Testis (tissue), 3 donors: ENCODE measurements around the gene TNS3. TPM values are rescaled to one million over a fixed set of nuclear protein-coding genes. Genes with fewer than 3 reads are reported as not detected.

Source experiments
- DNase-seq: peaks from one replicate; pipeline ENCODE4 v3.0.0-alpha.2; 2019
- H3K27ac ChIP-seq, 2 donors: fragments of 200-600 bp; sonication (generic); one replicate each; pipeline ENCODE4 v1.5.1; 2019
- H3K27me3 ChIP-seq: fragments of 200-600 bp; sonication (generic); one replicate; pipeline ENCODE4 v1.5.1; 2019
- H3K36me3 ChIP-seq: fragments of 200-600 bp; sonication (generic); one replicate; pipeline ENCODE4 v1.5.1; 2017; ENCODE audit warnings: low read depth; ENCODE audit errors: missing control alignments
- H3K4me1 ChIP-seq: fragments of 200-600 bp; sonication (generic); one replicate; pipeline ENCODE4 v1.5.1; 2019
- H3K4me3 ChIP-seq, 2 donors: fragments of 200-600 bp; sonication (generic); one replicate each; pipeline ENCODE4 v1.5.1; 2017 to 2019
- H3K9me3 ChIP-seq: fragments of 200-600 bp; sonication (generic); one replicate; pipeline ENCODE4 v1.5.1; 2017
- POLR2A ChIP-seq: fragments of 450-650 bp; IDR thresholded peaks from one replicate; pipeline ENCODE4 v1.6.1; 2017; ENCODE audit warnings: antibody characterized with exemption, mild to moderate bottlenecking, moderate library complexity
- WGBS, 2 donors: methylation state at CpG; one replicate each; pipeline ENCODE4 v1.1.5; 2018; 5-methylcytosine and 5-hydroxymethylcytosine counted together
- intact Hi-C: fragments of 100-400 bp; cut with DNase I; formaldehyde crosslinking; loops from one replicate; pipeline ENCODE4 v1.15.1; 2023; ENCODE audit warnings: low total_unique reads
- polyA plus RNA-seq: library from polyadenylated mRNA; stranded (reverse); fragments of 350-450 nt; fragmentation: Illumina TruSeq; extraction: RNeasy Lipid Tissue Mini Kit (QIAGEN cat#74804); gene quantifications from one replicate; pipeline ENCODE4 v1.2.3, GENCODE V29; 2014; ENCODE audit warnings: low read depth, low replicate concordance; ENCODE audit not compliant: insufficient read depth
- total RNA-seq, 2 donors: library from RNA; depleted of rRNA; stranded (reverse); fragments of >200 nt; gene quantifications; one replicate each; pipeline ENCODE4 v1.2.3, GENCODE V29; 2016
- TF ChIP-seq, protein P1 (sequence below), 3 experiments: fragments of 450-650 bp in 2 of 3; fragments of 200-600 bp in 1 of 3; sonication (generic) in 1 of 3; IDR thresholded peaks; one replicate each; pipeline ENCODE4 v1.5.1; 2016 to 2019; ENCODE audit warnings: antibody characterized with exemption in 3 of 3, mild to moderate bottlenecking in 2 of 3, moderate library complexity in 1 of 3

Gene TNS3
- total and polyA plus RNA-seq, 3 donors from 2014 or later: 28.5 to 93.5 (median 60.0) TPM

DNA sequence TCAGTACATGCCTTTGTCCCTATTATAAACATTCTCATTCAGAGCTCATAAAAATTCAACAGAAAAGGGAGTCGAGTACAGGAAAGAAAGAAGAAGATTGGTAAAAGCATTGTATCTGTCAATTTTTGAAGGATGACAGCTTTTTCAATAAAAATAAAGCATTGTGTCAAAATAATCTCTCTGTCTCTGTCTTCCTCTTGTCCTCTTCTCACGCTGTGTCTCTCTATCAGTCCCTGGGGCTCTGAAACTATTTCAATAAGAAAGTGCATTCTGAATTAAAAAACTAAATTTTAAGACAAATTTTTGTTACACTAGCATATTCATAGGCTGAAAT is 248.4 kb downstream of the TNS3 start:
- H3K27me3 ChIP-seq: no peaks in the 10 kb centered on the region
- H3K4me3 ChIP-seq: no peak overlapping the region
- no peak for DNase-seq
- intact Hi-C loops: no loop called here
- 49 to 72% methylated on average over 2 of the region's 2 CpGs for WGBS, 2 donors
- H3K4me1 ChIP-seq: peaks cover 9% of the 10 kb centered on the region
- no peak for TF ChIP-seq POLR2A
- TF ChIP-seq, protein P1, sequence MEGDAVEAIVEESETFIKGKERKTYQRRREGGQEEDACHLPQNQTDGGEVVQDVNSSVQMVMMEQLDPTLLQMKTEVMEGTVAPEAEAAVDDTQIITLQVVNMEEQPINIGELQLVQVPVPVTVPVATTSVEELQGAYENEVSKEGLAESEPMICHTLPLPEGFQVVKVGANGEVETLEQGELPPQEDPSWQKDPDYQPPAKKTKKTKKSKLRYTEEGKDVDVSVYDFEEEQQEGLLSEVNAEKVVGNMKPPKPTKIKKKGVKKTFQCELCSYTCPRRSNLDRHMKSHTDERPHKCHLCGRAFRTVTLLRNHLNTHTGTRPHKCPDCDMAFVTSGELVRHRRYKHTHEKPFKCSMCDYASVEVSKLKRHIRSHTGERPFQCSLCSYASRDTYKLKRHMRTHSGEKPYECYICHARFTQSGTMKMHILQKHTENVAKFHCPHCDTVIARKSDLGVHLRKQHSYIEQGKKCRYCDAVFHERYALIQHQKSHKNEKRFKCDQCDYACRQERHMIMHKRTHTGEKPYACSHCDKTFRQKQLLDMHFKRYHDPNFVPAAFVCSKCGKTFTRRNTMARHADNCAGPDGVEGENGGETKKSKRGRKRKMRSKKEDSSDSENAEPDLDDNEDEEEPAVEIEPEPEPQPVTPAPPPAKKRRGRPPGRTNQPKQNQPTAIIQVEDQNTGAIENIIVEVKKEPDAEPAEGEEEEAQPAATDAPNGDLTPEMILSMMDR (IDR thresholded peaks at IDR 0.05): no peak
- H3K9me3 ChIP-seq: no peaks in the 10 kb centered on the region
- H3K27ac ChIP-seq: no peak overlapping the region
- no peaks in the 10 kb centered on the region for H3K36me3 ChIP-seq

DNA sequence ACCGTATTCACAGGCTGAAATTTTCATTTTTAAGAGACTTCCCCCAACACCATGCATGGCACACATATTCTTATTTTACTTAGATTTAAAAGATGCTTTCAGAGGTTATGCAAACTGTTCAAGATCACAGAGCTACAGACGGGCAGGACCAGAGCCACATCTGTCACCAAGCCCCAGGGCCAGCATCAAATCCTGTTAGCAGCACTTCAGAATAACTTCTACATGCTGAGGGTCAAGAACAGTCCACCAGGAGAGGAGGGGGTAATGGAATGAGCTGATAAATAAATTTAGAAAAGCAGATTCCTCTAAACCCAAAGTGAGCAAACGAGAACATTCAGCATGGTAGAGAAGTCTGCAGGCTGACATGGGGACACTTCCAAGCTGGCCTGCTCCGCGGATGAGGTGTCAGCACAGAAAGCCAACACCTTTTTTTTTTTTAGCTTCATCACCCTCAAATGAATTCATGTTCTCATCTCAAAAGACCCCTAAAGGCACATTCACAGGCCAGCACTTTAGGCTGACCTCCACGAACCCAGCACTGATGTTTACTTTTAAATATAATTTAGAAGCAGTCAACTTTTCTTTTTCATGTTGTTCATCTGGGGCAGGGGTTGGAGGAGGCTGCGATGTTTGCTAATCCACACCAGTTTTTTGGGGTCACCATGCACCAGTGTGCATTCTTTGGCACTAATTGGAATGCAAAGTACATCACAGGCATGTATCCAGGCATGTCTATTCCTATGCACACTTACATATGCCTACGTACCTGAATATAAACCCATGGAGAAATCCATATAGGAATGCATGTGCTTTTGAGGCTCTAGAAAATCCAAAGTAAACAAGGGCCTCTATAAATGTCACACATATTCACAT is 249.0 kb downstream of the TNS3 start:
- no peak overlapping the region for H3K27ac ChIP-seq
- H3K36me3 ChIP-seq: no peaks in the 10 kb centered on the region
- H3K4me3 ChIP-seq: no peak overlapping the region
- H3K4me1 ChIP-seq: peaks cover 14% of the 10 kb centered on the region
- no peaks in the 10 kb centered on the region for H3K9me3 ChIP-seq
- no peaks in the 10 kb centered on the region for H3K27me3 ChIP-seq
- no peak for DNase-seq
- no peak for TF ChIP-seq POLR2A
- TF ChIP-seq, protein P1 (IDR thresholded peaks at IDR 0.05): no peak
- intact Hi-C loops: no loop called here
- WGBS, 2 donors: 85 to 91% methylated on average over 8 of the region's 8 CpGs

DNA sequence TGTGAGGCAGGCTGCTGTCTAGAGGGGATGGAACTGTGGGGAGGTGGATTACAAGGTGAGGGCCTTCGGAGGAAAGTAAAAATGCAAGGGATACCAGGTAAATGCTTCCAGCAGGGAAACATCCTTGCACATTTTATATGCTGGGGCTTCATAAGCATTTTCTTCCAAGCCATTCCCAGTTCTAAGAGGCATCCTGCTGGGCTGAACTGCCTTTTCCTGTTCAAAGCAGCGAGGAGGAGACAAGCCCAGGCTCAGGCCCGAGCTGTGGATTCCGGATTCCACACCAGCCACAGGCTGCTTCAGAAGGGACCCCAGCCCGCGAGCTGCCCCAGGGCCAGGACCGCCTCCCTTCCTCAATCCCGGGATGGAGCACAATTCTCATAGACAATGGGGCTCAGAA is 249.7 kb downstream of the TNS3 start:
- H3K27ac ChIP-seq: no peak overlapping the region
- TF ChIP-seq, protein P1 (IDR thresholded peaks at IDR 0.05): no peak
- no peak for TF ChIP-seq POLR2A
- no peaks in the 10 kb centered on the region for H3K27me3 ChIP-seq
- H3K4me1 ChIP-seq: peaks cover 21% of the 10 kb centered on the region
- no peak overlapping the region for H3K4me3 ChIP-seq
- 77 to 82% methylated on average over 8 of the region's 8 CpGs for WGBS, 2 donors
- intact Hi-C loops: no loop called here
- H3K36me3 ChIP-seq: no peaks in the 10 kb centered on the region
- DNase-seq: no peak
- H3K9me3 ChIP-seq: no peaks in the 10 kb centered on the region

DNA sequence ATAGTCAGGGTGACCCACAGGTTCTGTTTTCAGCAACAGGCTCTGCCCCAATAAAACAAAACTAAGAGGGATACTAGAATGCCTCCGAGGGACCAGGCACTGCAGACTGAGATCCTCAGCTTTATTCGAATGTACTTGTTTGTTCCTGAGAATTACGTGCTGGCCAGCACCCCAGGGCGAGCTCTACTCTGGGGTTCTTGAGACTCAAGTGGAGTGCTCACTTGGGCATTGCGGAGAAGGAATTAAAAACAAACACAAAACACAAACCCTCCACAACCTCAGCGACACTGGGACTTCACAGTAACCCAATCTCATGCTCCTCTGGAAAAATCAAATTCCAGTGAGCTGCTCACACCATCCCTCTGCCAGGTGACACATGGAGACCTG is 250.7 kb downstream of the TNS3 start:
- 90 to 97% methylated on average over 6 of the region's 6 CpGs for WGBS, 2 donors
- H3K27ac ChIP-seq: no peak overlapping the region

More for the DNA sequence above, 250.7 kb downstream of the TNS3 start:
- no peaks in the 10 kb centered on the region for H3K36me3 ChIP-seq
- no peaks in the 10 kb centered on the region for H3K9me3 ChIP-seq
- H3K4me3 ChIP-seq: no peak overlapping the region
- H3K4me1 ChIP-seq: peaks cover 32% of the 10 kb centered on the region
- H3K27me3 ChIP-seq: no peaks in the 10 kb centered on the region
- intact Hi-C loops: no loop called here
- TF ChIP-seq, protein P1 (IDR thresholded peaks at IDR 0.05): no peak
- no peak for TF ChIP-seq POLR2A
- DNase-seq: no peak
